ENCODE measurements around the gene SPG7.
"Not testable (repeated sequence)": the region's sequence is repeated elsewhere in the genome, so short reads cannot be mapped to it uniquely, and the experiment has no call there.

The SPG7 gene

GRCh38 chr16:89565506-89566372 lies 57.5 kb downstream of the SPG7 start:
- peak in 2 of 4 experiments; percentile 21 to 29 for DNase-seq

- no peak for DNase-seq
These were observed 59.7 kb downstream of the SPG7 start for GRCh38 chr16:89567656-89568594.

GRCh38 chr16:89569506-89570341 lies 61.5 kb downstream of the SPG7 start:
- no peak for DNase-seq

GRCh38 chr16:89570342-89570923 lies 62.2 kb downstream of the SPG7 start:
- DNase-seq = no peak

GRCh38 chr16:89570983-89571598 lies 62.9 kb downstream of the SPG7 start:
- not testable (repeated sequence) for DNase-seq

GRCh38 chr16:89571636-89572035 lies 63.4 kb downstream of the SPG7 start:
- no peak for DNase-seq

- DNase-seq = no peak
These were observed 63.9 kb downstream of the SPG7 start for GRCh38 chr16:89572073-89572484.

GRCh38 chr16:89572485-89573205 lies 64.4 kb downstream of the SPG7 start:
- no peak for DNase-seq

GRCh38 chr16:89573826-89574680 lies 65.8 kb downstream of the SPG7 start:
- DNase-seq = no peak

GRCh38 chr16:89574681-89575246 lies 66.6 kb downstream of the SPG7 start:
- peak in 2 of 4 experiments; percentile 23 to 36 for DNase-seq

- no peak for DNase-seq
These were observed 67.3 kb downstream of the SPG7 start, which contains the start of gene CPNE7 for GRCh38 chr16:89575247-89576152. TSS of gene CPNE7 (plus strand) at chr16:89575758. CDS start at chr16:89575898, 140 bp downstream.

- DNase-seq = no peak
These were observed 68.2 kb downstream of the SPG7 start for GRCh38 chr16:89576153-89577054.

GRCh38 chr16:89577055-89577759 lies 69.0 kb downstream of the SPG7 start:
- DNase-seq = no peak

GRCh38 chr16:89579351-89579750 lies 71.1 kb downstream of the SPG7 start:
- no peak for DNase-seq

- no peak for DNase-seq
These were observed 73.0 kb downstream of the SPG7 start for GRCh38 chr16:89581045-89581695.

Data from activated CD4-positive, CD25-positive, alpha-beta regulatory T cell (primary cell).